Karpas-422 (cell line): Measurements from ENCODE around the gene LETM1. TPM values are rescaled to one million over a fixed set of nuclear protein-coding genes. Genes with fewer than 3 reads are reported as not detected.

Source experiments
- DNase-seq: peaks from one replicate; pipeline ENCODE4 v3.0.0-alpha.2; 2015
- H2AFZ ChIP-seq: fragments of 200-600 bp; sonication (generic); 2 replicates; pipeline ENCODE4 v1.6.1; 2014; ENCODE audit warnings: antibody characterized with exemption, low read length, mixed read lengths
- H3K27ac ChIP-seq: fragments of 200-600 bp; sonication (generic); 2 replicates; pipeline ENCODE4 v1.5.1; 2014; ENCODE audit warnings: mild to moderate bottlenecking, low read length, moderate library complexity
- H3K27me3 ChIP-seq: fragments of 200-600 bp; sonication (generic); 2 replicates; pipeline ENCODE4 v1.6.1; 2014; ENCODE audit warnings: low read length, mixed read lengths
- H3K36me3 ChIP-seq: fragments of 200-600 bp; sonication (generic); 2 replicates; pipeline ENCODE4 v1.6.1; 2014; ENCODE audit warnings: low read length, mixed read lengths; ENCODE audit not compliant: insufficient read depth
- H3K4me1 ChIP-seq: fragments of 200-600 bp; sonication (generic); 2 replicates; pipeline ENCODE4 v1.6.1; 2014; ENCODE audit warnings: mild to moderate bottlenecking, low read length, mixed read lengths
- H3K4me2 ChIP-seq: fragments of 200-600 bp; sonication (generic); 2 replicates; pipeline ENCODE4 v1.6.1; 2014; ENCODE audit warnings: low read length, low read depth, mild to moderate bottlenecking; ENCODE audit not compliant: poor library complexity, severe bottlenecking
- H3K4me3 ChIP-seq: fragments of 200-600 bp; sonication (generic); 2 replicates; pipeline ENCODE4 v1.5.1; 2014; ENCODE audit warnings: mild to moderate bottlenecking, antibody characterized with exemption, low read length, mixed read lengths
- H3K79me2 ChIP-seq: fragments of 200-600 bp; sonication (generic); 2 replicates; pipeline ENCODE4 v1.6.1; 2014; ENCODE audit warnings: mild to moderate bottlenecking, low read length, mixed read lengths
- H3K9ac ChIP-seq: fragments of 200-600 bp; sonication (generic); 2 replicates; pipeline ENCODE4 v1.6.0; 2014; ENCODE audit warnings: low read length
- H3K9me2 ChIP-seq: fragments of 200-600 bp; sonication (generic), shearing (Covaris generic); replicated peaks from 2 replicates; pipeline ENCODE4 v1.6.0; 2014; ENCODE audit warnings: mild to moderate bottlenecking, low read length, moderate library complexity; ENCODE audit not compliant: insufficient read depth
- H3K9me3 ChIP-seq: fragments of 300-700, 200-600 bp; sonication (generic); 2 replicates; pipeline ENCODE4 v1.6.1; 2014; ENCODE audit warnings: low read length, mixed read lengths
- H4K20me1 ChIP-seq: fragments of 200-600 bp; sonication (generic); 2 replicates; pipeline ENCODE4 v1.6.1; 2014; ENCODE audit warnings: mild to moderate bottlenecking, antibody characterized with exemption, low read length, low read depth; ENCODE audit not compliant: insufficient read depth
- total RNA-seq: library from RNA; depleted of rRNA; stranded (reverse); fragments of >200 nt; shearing (Covaris generic); gene quantifications from 2 replicates; pipeline ENCODE4 v1.2.3, GENCODE V29; 2014; ENCODE audit warnings: low replicate concordance

The LETM1 gene
- total RNA-seq, 1 experiment from 2014 or later = 25.2 TPM

DNA sequence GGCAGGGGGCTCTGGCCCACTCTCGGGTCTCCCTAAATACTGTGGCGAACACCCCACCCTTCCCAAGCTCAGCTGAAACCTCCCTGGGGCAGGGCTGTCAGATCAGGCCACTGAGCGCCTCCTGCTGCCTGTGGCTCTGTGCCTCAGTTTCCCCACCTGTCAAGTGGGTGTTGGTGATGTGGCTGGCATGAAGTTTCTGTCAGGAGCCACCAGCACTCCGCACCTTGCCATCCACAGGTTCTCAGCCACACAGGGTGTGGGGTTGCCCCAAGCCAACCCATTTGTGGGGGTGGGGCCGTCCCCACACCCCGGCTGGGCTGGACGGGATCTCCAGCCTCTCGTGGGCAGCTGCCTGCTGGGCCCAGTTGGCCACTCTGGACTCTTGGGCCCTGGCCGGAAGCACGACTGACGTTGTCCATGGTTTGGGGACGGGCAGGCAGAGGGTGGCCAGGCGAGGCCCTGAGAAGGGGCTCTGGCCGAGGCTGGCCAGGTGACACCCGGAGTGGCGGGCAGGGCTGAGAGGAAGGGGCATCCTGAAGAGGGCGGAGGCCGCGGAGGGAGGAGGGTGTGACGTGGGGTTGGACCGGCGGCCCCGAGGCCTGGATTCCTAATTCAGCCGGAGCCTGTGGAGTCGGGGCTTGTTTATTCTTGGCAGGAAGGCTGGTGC is 68.4 kb downstream of the LETM1 start:
- Histone ChIP-seq H3K9me2 (no peaks in the 10 kb centered on the region), H3K9me3 (no peaks in the 10 kb centered on the region), H4K20me1 (no peaks in the 10 kb centered on the region; the same call in 1 of the 2 replicates), H3K4me3 (no peak overlapping the region), H3K27me3 (no peaks in the 10 kb centered on the region), H3K36me3 (no peaks in the 10 kb centered on the region), H3K4me1 (peaks cover 7% of the 10 kb centered on the region), H2AFZ (no peak overlapping the region), H3K27ac (no peak overlapping the region), H3K9ac (no peak overlapping the region), H3K4me2 (no peak overlapping the region), H3K79me2 (no peaks in the 10 kb centered on the region)
- no peak for DNase-seq

DNA sequence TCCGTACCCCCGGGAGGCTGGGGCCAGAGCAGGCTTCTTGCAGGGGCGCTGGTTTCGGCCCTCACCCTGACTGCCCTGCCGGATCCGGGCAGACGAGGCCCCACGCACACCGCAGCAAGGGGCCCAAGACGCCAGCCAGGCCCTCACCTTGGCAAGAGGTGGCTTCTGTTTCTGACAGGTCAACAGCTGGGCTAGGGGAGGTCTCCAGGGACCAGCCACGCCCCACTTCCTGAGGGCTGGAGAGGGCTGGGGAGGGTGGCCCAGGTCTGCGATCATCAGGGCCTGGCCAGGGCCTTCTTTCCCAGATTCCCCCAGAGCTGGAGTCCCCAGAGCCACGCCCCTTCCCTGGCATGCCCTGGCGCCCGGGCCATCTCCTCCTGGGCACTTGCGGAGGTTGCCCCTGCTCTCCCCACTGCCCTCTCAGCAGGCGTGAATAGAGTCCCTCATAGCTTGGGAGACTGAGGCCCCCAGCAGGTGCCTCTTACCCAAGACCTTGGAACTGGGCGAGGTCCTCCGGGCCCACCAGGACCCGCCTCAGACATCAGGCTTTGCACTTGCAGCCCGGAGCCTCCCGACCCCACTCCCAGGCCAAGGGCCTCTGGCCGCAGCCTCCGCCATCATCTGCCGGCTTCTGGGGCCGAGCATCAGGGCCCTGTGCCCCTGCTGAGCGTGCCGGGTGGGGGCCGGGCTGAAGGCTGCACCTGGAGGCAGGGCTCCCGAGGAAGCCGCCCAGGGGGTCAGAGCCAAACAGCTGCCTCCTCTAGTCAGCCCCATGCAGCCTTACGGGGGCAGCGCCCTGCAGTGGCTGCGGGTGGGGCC is 69.2 kb downstream of the LETM1 start:
- no peaks in the 10 kb centered on the region for H3K79me2 ChIP-seq
- H3K4me2 ChIP-seq = no peak overlapping the region
- H3K36me3 ChIP-seq = no peaks in the 10 kb centered on the region
- H3K4me1 ChIP-seq = peaks cover 7% of the 10 kb centered on the region
- H3K9ac ChIP-seq = no peak overlapping the region
- H3K4me3 ChIP-seq = no peak overlapping the region
- no peaks in the 10 kb centered on the region for H3K27me3 ChIP-seq
- no peaks in the 10 kb centered on the region for H3K9me3 ChIP-seq
- H2AFZ ChIP-seq = no peak overlapping the region
- no peaks in the 10 kb centered on the region; the same call in 1 of the 2 replicates for H4K20me1 ChIP-seq
- no peak overlapping the region for H3K27ac ChIP-seq
- DNase-seq = no peak
- no peaks in the 10 kb centered on the region for H3K9me2 ChIP-seq

DNA sequence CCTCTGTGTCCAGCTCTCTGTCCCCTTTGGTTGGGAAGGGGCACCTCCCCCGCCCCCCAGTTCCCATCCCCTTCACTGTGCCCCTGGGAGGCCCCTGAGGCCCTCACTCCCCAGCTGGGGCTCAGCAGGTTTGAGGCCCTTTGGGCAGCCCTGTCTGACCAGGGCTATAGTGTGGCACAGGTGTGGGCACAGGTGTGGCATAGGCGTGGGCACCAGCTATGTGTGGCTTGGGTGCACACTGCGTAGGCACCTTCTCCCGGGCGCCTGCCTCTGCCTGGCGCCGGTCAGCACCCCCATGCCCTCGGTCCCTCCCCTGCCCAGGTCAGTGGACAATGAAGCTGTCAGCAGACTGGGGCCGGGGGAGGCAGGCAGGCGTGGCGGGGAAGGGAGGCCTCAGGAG is 70.4 kb downstream of the LETM1 start:
- H3K4me2 ChIP-seq = no peak overlapping the region
- no peak overlapping the region for H3K9ac ChIP-seq
- H3K4me3 ChIP-seq = no peak overlapping the region
- H2AFZ ChIP-seq = no peak overlapping the region
- no peaks in the 10 kb centered on the region for H3K27me3 ChIP-seq
- no peak for DNase-seq
- H3K36me3 ChIP-seq = no peaks in the 10 kb centered on the region
- no peaks in the 10 kb centered on the region for H3K9me3 ChIP-seq
- no peaks in the 10 kb centered on the region for H3K79me2 ChIP-seq
- peaks cover 7% of the 10 kb centered on the region for H3K4me1 ChIP-seq
- no peaks in the 10 kb centered on the region for H3K9me2 ChIP-seq
- no peak overlapping the region for H3K27ac ChIP-seq
- H4K20me1 ChIP-seq = no peaks in the 10 kb centered on the region; the same call in 1 of the 2 replicates

- Histone ChIP-seq H3K36me3 (no peaks in the 10 kb centered on the region), H3K4me2 (no peak overlapping the region), H3K79me2 (no peaks in the 10 kb centered on the region), H3K4me1 (peaks cover 7% of the 10 kb centered on the region), H3K27me3 (no peaks in the 10 kb centered on the region), H3K9me2 (no peaks in the 10 kb centered on the region), H3K9ac (no peak overlapping the region), H3K27ac (no peak overlapping the region), H3K4me3 (no peak overlapping the region), H4K20me1 (no peaks in the 10 kb centered on the region; the same call in 1 of the 2 replicates), H2AFZ (no peak overlapping the region), H3K9me3 (no peaks in the 10 kb centered on the region)
- no peak for DNase-seq
Measured at GRCh38 chr4:1784789-1785591, 71.0 kb downstream of the LETM1 start.

DNA sequence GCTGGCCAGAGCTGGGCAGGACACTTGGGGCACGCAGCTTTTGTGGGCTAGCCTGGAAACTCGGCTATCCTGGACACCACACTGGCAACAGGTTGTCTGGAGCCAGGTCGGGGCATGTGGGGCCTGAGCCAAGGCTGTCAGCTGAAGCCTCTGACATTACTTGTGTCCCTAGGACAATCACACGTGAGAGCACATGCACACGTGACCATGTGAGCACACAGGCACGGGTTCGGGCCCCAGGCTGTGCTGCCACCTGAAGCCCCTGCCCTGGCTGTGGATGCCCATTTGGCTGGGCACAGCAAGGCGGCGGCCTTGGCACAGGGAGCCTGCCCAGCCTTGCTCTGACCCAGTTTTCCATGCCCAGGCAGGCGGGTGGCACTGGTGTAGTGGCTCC is 71.6 kb downstream of the LETM1 start:
- Histone ChIP-seq H3K27me3 (no peaks in the 10 kb centered on the region), H2AFZ (no peak overlapping the region), H3K27ac (no peak overlapping the region), H3K4me1 (peaks cover 7% of the 10 kb centered on the region), H3K9ac (no peak overlapping the region), H3K4me3 (no peak overlapping the region), H3K9me2 (no peaks in the 10 kb centered on the region), H3K36me3 (no peaks in the 10 kb centered on the region), H3K4me2 (no peak overlapping the region), H4K20me1 (no peaks in the 10 kb centered on the region; the same call in 1 of the 2 replicates), H3K9me3 (no peaks in the 10 kb centered on the region), H3K79me2 (no peaks in the 10 kb centered on the region)
- no peak for DNase-seq

DNA sequence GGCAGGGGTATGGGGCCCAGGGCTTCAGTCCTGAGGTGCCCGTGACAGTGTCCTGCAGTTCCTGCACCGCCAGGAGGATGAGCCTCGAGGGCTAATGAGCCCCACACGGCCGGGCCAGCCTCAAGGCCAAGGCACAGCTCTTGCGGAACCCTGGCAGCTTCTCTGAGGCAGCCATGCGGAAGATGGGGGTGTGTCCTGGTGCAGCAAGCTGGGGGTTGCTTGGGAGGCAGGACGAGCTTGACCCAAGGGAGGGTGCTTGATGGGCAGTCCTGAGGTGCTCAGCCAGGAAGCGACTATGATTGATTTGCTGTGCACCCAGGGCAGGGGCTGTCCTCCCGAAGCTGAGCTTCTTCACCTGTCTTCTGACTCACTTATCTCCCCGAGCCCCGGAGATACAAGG is 72.0 kb downstream of the LETM1 start:
- no peak overlapping the region for H3K9ac ChIP-seq

GRCh38 chr4:1783015-1783414 is 72.9 kb downstream of the LETM1 start:
- Histone ChIP-seq H3K9me2 (no peaks in the 10 kb centered on the region), H4K20me1 (no peaks in the 10 kb centered on the region; the same call in 1 of the 2 replicates), H3K36me3 (no peaks in the 10 kb centered on the region), H3K27me3 (no peaks in the 10 kb centered on the region), H3K4me3 (no peak overlapping the region), H3K9me3 (no peaks in the 10 kb centered on the region), H3K9ac (no peak overlapping the region), H3K4me2 (no peak overlapping the region), H3K27ac (no peak overlapping the region), H2AFZ (no peak overlapping the region), H3K4me1 (peaks cover 7% of the 10 kb centered on the region), H3K79me2 (no peaks in the 10 kb centered on the region)
- DNase-seq = no peak

More for the DNA sequence above, 72.0 kb downstream of the LETM1 start:
- no peaks in the 10 kb centered on the region for H3K9me3 ChIP-seq
- no peaks in the 10 kb centered on the region for H3K27me3 ChIP-seq
- no peaks in the 10 kb centered on the region for H3K9me2 ChIP-seq
- no peak overlapping the region for H3K4me2 ChIP-seq
- no peaks in the 10 kb centered on the region for H3K79me2 ChIP-seq
- H3K4me3 ChIP-seq = no peak overlapping the region
- H3K4me1 ChIP-seq = peaks cover 7% of the 10 kb centered on the region
- no peak overlapping the region for H3K27ac ChIP-seq
- no peaks in the 10 kb centered on the region for H3K36me3 ChIP-seq
- H4K20me1 ChIP-seq = no peaks in the 10 kb centered on the region; the same call in 1 of the 2 replicates
- H2AFZ ChIP-seq = no peak overlapping the region
- peak; percentile 64 for DNase-seq

DNA sequence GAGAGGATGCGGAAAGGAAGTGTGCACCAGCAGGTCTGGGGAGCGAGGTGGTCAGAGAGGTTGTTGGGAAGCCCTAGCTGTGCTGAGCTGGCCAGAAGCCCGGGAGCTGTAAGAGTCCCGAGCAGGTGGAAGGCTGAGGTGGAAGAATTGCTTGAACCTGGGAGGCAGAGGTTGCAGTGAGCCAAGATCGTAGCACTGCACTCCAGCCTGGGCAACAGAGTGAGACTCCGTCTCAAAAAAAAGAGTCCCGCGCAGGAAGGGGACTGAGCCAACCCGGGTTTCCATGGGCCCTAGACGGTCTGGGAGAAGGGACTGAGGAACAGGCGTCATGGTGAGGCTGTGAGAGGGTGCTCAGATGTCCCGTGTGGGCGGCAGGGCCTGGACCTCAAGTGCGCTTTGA is 75.5 kb downstream of the LETM1 start:
- no peaks in the 10 kb centered on the region for H3K27me3 ChIP-seq
- no peak overlapping the region for H3K4me2 ChIP-seq
- no peak overlapping the region for H3K27ac ChIP-seq
- H3K9me3 ChIP-seq = no peaks in the 10 kb centered on the region
- DNase-seq = no peak
- H3K4me3 ChIP-seq = no peak overlapping the region
- peaks cover 3% of the 10 kb centered on the region; the same call in 1 of the 2 replicates for H4K20me1 ChIP-seq
- no peaks in the 10 kb centered on the region for H3K79me2 ChIP-seq
- H2AFZ ChIP-seq = no peak overlapping the region
- no peaks in the 10 kb centered on the region for H3K9me2 ChIP-seq
- peaks cover 18% of the 10 kb centered on the region for H3K4me1 ChIP-seq
- H3K36me3 ChIP-seq = no peaks in the 10 kb centered on the region
- no peak overlapping the region for H3K9ac ChIP-seq
